NCI-H146 (cell line): ENCODE results near the gene WNT3.
A peak's percentile ranks its signal among the peaks of the same experiment; 100 is the strongest.

Source experiments
- DNase-seq: peaks from one replicate; lab custom pipeline; 2025; lab: John Stamatoyannopoulos, UW

Gene WNT3

DNA sequence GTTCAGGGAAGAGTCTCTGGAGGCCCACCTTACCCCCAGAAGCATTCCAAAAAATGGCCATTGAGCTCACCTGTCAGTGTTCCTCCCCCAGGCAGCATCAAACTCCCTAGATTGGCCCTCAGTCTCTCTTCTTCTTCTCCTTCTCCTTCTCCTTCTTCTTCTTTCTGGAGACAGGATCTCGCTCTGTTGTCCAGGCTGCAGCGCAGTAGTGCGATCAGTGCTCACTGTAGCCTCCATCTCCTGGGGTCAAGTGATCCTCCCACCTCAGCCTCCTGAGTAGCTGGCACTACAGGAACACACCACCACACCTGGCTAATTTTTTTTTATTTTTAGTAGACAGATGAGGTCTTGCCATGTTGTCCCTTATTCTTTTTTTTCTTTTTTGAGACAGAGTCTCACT is 16.4 kb upstream of the WNT3 start:
- DNase-seq = no peak

GRCh38 chr17:46833840-46834208 is 15.3 kb upstream of the WNT3 start:
- no peak for DNase-seq

GRCh38 chr17:46832945-46833839 is 14.7 kb upstream of the WNT3 start:
- DNase-seq = no peak

DNA sequence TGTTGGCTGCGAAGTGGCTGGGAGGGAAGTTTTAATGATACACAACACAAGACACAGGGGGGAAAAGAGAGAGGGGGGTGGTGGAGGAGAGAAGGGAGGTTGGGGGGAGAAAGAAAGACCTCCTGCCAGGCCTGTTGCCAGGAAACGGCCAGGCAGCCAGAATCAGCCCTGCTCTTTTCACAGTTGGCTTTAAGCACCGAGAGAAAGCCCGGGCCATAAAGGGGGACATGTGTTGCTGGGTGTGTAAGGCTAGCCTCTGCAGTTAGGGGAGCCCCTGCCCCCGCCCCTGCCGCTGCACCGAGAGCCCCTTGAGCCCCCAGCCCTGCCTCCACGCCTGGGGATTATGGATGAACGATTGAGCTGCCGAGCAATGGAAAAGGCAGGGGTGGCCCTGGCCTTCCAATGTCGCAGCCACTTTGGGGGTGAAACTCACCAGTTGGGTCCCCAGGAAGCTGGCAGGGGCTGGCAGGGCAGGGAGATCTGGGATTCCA is 13.9 kb upstream of the WNT3 start:
- no peak for DNase-seq

DNA sequence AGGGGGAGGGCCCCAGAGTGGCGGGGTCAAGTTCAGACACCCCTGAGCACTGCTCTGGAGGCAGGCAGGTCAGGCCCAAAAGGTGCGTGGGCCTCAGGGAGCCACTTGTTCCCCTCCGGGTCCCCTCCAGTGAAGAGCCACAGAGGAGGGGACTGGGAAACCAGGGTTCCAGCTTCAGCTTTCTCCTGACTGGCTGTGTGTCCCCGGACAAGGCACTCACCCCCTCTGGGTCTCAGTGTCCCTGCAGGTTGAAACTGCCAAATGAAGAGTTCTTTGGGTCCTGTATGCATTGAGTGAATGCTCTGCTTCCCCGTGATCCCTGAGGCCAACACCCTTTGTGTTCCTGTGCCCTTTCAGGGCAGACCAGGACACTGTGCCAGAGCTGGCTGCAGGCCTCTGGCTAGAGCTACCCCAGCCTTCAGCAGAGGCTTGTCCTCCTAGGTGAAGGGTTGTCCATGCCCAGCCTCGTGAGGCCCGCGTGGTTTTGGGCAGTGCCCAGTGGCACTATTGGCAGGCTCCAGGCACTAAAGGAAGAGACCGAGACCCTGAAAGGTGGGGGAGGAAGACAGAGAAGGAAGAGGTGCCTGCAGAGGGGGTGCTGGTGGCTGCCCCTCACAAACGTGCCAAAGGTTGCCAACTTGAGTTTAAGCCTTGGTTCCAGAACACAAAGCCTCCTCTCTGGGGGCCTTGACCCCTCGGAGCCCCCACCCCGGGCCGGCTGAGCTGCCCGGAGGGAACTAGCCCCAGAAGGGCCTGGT is 13.3 kb upstream of the WNT3 start:
- DNase-seq = no peak

- DNase-seq = no peak
Measured at GRCh38 chr17:46827274-46827673, 8.8 kb upstream of the WNT3 start.

DNA sequence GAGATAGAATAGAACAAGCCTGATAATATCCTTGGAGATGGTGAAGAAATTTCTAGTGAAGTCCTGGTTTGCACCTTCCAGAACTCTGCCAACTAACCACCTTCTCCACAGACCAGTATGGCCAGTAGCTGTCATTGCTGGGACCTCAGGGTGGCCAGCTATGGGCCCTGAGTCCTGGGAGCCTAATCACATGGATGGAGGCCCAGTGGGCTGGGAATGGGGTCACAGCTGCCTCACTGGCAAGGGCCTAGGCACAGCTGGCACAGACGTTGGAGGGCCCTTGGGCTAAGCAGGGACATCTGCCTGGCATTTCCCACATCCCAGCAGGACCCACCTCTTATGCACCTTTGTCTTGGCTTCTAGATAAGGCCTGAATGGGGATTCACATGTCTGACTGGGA is 7.6 kb upstream of the WNT3 start:
- DNase-seq = no peak

DNA sequence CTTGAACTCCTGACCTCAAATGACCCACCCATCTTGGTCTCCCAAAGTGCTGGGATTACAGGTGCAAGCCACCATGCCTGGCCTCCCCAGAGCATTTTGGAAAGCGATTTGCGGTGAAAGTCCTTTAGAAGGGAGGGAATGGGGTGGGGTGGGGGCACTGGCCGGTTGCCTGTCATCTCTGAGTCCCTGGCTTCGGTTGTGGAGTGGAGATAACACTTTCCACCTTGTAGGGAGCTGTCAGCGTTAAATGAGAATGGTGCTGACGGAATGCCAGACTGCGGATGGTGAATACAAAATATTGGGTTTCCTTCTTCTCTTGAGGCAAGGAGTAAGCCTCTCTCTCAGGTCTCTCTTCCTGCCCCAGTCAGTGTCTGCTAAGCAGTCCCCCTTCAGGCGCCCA is 5.2 kb upstream of the WNT3 start:
- DNase-seq = no peak

DNA sequence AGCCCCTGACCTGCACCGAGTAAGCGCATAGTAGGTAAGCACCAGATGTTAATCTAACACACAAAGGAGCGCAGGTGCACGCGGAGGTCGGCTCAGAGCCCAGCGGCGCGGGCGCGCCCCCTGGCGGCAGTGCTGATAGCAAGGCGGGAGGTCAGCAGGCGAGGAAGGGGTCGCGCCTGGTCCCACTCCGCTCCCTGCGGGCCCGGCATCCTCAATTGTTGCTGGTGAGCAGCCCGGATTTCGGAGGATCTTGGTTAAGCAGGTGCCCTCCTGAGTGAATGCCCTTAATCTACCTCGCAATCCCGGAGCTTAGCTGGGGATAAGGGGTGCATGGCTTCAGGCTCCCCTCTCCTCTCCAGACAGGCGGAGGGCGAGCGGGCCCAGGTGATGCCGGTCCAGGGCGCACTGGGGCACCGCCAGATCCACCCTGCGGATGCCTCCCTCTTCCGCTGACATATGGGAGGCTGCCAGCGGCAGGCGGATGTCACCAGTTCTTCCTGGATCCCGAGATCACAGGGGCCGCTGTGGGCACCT is 4.0 kb upstream of the WNT3 start:
- no peak for DNase-seq

DNA sequence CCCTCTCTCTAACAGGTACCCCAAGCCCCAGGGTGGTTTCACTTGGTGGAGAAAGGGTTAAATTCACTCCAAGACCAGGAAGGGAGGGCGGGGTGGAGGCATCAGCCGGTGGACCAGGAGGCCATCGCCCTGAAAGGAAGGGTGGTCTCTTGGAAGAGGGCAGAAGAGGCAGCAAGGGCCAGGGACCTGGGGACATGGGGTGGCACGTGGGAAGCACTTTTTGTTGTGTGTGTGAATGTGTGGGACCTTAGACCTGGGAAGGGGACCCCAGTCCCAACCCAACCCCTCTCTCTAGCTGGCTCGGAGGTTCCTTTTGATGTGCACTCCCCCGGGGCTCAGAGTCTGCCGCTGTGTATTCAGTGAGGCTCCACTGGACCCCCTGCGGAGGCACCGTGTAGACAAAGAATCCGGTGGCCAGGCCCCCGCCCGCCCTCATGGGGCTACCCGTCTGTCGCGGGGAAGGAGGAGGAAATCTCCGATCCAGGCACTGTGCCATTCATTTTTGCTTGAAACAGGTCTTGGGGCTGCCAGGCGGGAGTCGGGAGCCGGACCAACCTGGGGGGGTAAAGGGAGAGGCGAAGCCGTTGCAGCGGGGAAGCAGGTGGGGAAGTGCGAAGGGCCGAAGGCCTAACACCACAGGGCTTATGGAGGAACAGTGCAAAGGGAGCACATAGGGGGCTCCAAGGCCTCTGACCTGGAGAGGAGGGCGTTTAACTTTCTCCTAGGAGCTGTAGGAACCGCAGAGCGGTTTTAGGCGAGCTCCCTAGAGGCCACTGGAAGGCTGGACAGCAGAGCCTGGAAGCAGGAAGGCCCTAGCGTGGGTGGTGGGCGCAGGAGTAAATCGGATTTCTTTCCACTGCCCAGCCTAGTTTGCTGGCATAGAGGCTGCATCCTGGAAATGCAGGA is 3.2 kb upstream of the WNT3 start:
- no peak for DNase-seq

GRCh38 chr17:46820592-46821450 is 2.3 kb upstream of the WNT3 start:
- DNase-seq = no peak

- DNase-seq = no peak
Measured at GRCh38 chr17:46819906-46820351, 1.4 kb upstream of the WNT3 start.

DNA sequence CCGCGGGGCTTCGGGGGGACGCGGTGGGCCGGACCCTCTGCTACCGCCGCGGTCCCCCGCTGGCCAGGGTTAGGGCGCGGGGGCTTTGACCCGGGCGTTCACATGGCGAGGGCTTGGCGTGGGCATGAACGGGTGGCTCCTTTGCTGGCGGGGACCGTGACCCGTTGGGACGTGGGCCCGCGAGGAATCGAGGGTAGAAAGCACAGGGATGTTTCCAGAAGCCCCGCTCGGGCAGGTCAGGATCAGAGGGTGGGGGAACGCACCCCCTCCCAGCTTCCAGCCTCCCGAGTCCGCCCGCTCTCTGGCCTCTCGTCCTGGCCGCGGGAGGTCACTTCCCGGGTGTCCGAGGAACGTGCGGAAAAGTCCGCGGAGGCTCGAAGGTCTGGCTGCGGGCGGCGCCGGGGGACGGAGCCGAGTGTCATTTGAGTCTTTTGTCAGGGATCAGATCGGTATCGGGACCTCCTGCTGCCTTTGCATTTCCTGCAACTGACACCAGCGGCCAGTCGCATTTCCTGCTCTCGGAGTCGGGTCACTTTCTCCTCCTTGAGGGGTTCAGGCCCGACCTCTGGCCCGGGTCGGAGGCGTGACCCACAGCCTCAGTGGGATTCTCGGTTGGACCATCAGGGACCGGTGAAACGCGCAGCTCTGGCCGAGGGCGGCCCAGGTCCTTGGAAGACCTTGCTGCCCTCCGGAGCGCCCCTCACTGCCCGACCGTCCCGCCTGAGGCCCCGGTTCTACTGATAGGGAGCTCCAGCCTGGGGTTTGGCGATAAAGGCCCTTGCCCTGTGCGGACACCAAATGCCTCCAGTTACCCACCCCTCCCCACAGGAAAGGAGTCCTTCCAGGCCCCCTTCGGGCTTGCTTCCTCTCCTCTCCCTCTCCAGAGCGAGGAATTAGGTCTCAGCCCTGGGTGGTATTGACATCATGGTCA is 702 bp upstream of the WNT3 start:
- DNase-seq = peak; percentile 38

DNA sequence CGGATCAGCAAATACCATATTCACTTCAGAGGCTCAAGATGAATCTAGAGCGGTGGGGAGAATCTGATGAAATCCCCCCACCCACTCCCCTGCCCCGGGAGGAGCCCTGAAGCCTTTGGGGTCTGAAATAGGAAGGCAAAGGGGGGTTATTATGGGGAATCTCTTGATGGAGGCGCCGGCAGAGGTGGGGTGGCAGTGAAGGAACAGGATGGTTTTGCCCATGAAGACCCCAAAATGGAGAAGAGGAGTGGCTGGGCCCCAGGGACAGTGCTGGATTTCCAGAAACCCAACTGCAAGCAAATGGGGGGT is 637 bp downstream of the WNT3 start:
- DNase-seq = no peak

DNA sequence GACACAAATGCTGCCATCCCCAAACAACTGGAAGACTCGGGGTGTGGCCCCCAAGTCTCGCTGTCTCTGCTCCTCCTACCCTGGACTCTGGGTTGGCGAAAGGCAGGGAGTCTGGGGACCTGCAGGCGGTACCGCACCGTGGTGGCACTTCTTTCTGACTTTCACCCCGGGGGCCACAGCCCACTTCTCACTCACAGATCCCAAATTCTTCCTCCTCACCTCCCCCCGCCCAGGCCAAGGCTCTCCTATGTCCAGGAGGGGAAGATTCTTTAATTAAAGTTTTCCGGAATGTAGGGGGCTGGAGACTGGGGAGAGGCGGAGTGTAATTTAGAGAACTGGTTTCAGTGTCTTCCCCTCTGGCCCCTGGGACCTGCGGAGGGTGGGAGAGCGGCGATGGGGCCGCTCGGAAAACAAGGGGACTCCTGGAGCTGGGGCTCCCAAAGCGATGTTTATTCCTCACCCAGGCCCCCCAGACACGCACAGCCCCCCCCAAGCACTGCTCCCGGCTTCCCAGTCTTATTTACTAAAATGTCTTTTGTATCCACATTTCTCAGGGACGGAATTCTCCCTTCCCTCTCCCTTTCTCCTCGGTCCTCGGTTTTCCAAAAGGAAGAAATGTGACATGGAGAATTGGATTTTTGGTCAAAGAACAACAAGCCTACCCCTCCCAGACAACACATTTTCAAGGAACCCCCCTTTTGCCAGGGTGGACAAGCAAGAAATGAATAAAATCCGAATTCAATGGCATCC is 1.2 kb downstream of the WNT3 start:
- DNase-seq = no peak

- DNase-seq = no peak
Measured at GRCh38 chr17:46815474-46816353, 2.8 kb downstream of the WNT3 start.

DNA sequence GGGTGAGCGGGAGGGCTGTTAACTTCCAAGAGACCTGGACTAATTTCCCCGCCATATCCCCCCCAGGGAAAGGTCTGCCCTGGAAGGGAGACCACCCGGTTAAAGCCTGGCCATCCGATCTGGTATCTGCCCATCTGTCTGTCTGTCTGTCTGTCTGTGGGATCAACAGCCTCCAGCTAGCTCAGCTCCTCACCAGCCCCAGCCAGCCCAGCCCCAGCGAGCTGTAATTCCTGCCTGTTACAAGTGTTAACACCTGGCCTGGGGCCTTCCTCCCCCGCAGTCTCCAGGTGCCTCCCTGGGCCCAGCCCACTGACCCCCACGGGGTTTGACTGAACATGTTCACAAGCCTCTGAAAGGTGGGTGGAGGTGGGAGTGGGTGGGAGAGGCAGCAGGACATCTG is 4.0 kb downstream of the WNT3 start:
- DNase-seq = no peak

DNA sequence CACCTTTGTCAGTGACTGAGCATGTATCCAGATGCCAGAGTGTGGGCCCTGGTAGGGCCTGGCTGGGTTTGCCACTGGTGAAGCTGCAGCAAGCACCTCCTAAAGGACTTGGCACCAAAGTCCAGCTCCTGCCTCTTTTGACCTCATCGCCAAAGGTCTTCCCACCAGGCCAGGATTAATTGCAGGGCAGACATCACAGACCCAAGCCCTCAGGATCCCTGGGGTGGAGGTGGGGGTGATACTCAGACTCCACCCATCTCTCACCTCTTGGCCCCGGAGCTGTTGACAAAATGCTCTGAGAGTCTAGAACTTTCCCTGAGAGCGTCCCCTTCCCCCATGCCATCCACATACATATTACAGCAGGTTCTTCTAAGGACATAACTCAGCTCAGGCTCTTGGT is 4.6 kb downstream of the WNT3 start:
- no peak for DNase-seq
